ENCODE measurements around the gene C1orf53. TPM values are rescaled to one million over a fixed set of nuclear protein-coding genes. Genes with fewer than 3 reads are reported as not detected.
"Not testable (repeated sequence)": the region's sequence is repeated elsewhere in the genome, so short reads cannot be mapped to it uniquely, and the experiment has no call there.

C1orf53 gene
- total and polyA plus RNA-seq, 2 of the 4 experiments (the other 2 are of a cell fraction) = 4.8 to 7.0 TPM

GRCh38 chr1:197876894-197877293 is 25.5 kb upstream of the C1orf53 start:
- Histone ChIP-seq H2BK15ac (ENCODE audit: low read depth, low read length) (no peak overlapping the region), H4K8ac (ENCODE audit: low read depth in 2 of 2, low read length in 2 of 2) (no peak overlapping the region), H3K9me1 (ENCODE audit: insufficient read depth, low read length) (no peaks in the 10 kb centered on the region), H3K4ac (ENCODE audit: low read depth, low read length) (no peak overlapping the region), H3K9ac (ENCODE audit: low read depth, low read length) (no peak overlapping the region), H3K27me3 (ENCODE audit: control insufficient read depth, insufficient read depth, low read length) (no peaks in the 10 kb centered on the region), H3K79me1 (ENCODE audit: low read depth in 1 of 2, low read length in 2 of 2) (no peaks in the 10 kb centered on the region), H3K56ac (ENCODE audit: extremely low read depth, insufficient read depth, low read length) (no peak overlapping the region), H4K5ac (ENCODE audit: low read depth, low read length) (no peak overlapping the region), H2BK5ac (ENCODE audit: low read depth, low read length, poor library complexity, severe bottlenecking) (no peak overlapping the region), H2BK120ac (ENCODE audit: low read depth, low read length) (no peak overlapping the region), H3K18ac (ENCODE audit: low read depth, low read length) (no peak overlapping the region), H3K27ac (ENCODE audit: insufficient read depth, low read length) (no peak overlapping the region), H4K20me1 (ENCODE audit: insufficient read depth, low read length) (no peaks in the 10 kb centered on the region), H3K4me3 (ENCODE audit: insufficient read depth, low read depth, low read length) (no peak overlapping the region), H3K4me1 (ENCODE audit: control insufficient read depth, insufficient read depth, low read length) (no peaks in the 10 kb centered on the region), H3K23ac (ENCODE audit: low read depth, low read length) (no peak overlapping the region), H3K4me2 (ENCODE audit: low read depth, low read length) (no peak overlapping the region), H2AFZ (replicated peaks; ENCODE audit: low read length, poor library complexity) (no peak overlapping the region), H2AK9ac (replicated peaks; ENCODE audit: low read depth, low read length, poor library complexity) (no peak overlapping the region), H2AK5ac (ENCODE audit: low read depth, low read length) (no peak overlapping the region), H2BK20ac (ENCODE audit: low read depth, low read length) (no peak overlapping the region), H4K91ac (ENCODE audit: insufficient read depth, low read depth, low read length) (no peak overlapping the region), H3K36me3 (ENCODE audit: control insufficient read depth, insufficient read depth, low read length) (no peaks in the 10 kb centered on the region), H3K14ac (replicated peaks; ENCODE audit: low read depth, low read length) (no peak overlapping the region), H3K9me3 (ENCODE audit: control insufficient read depth, insufficient read depth, low read length) (no peaks in the 10 kb centered on the region)
- ChIA-PET POLR2A (ENCODE audit: unreplicated experiment) (no interaction called here), CTCF (no interaction called here)
- DNase-seq (no peak), ATAC-seq (ENCODE audit: low read depth) (no peak)
- TF ChIP-seq CEBPB (IDR thresholded peaks at IDR 0.05; ENCODE audit: low read depth, low read length) (no peak), RAD21 (IDR thresholded peaks at IDR 0.05; ENCODE audit: low read length) (no peak)
- intact Hi-C loops (cut with micrococcal nuclease) (no loop called here), dilution Hi-C loops (cut with HindIII; ENCODE audit: low sequenced_read_pairs, unreplicated experiment) (no loop called here), in situ Hi-C loops (cut with MboI; ENCODE audit: low sequenced_read_pairs) (no loop called here)
- no TSS peak for BruUV-seq (replicated peaks)

- DNase-seq; H3K27ac ChIP-seq (ENCODE audit: insufficient read depth, low read length): not testable (repeated sequence)
These were observed 22.0 kb upstream of the C1orf53 start for GRCh38 chr1:197880385-197880784.

More at GRCh38 chr1:197880385-197880784, 22.0 kb upstream of the C1orf53 start:
- H3K9me3 ChIP-seq (ENCODE audit: control insufficient read depth, insufficient read depth, low read length); dilution Hi-C loops (cut with HindIII; ENCODE audit: low sequenced_read_pairs, unreplicated experiment); H3K56ac ChIP-seq (ENCODE audit: extremely low read depth, insufficient read depth, low read length); in situ Hi-C loops (cut with MboI; ENCODE audit: low sequenced_read_pairs); POLR2A ChIA-PET (ENCODE audit: unreplicated experiment); H3K36me3 ChIP-seq (ENCODE audit: control insufficient read depth, insufficient read depth, low read length); H3K4me2 ChIP-seq (ENCODE audit: low read depth, low read length); H2BK5ac ChIP-seq (ENCODE audit: low read depth, low read length, poor library complexity, severe bottlenecking); H2AK9ac ChIP-seq (replicated peaks; ENCODE audit: low read depth, low read length, poor library complexity); H4K20me1 ChIP-seq (ENCODE audit: insufficient read depth, low read length); H2AFZ ChIP-seq (replicated peaks; ENCODE audit: low read length, poor library complexity); H4K8ac ChIP-seq (ENCODE audit: low read depth in 2 of 2, low read length in 2 of 2); H3K79me1 ChIP-seq (ENCODE audit: low read depth in 1 of 2, low read length in 2 of 2); H3K18ac ChIP-seq (ENCODE audit: low read depth, low read length); H3K4me1 ChIP-seq (ENCODE audit: control insufficient read depth, insufficient read depth, low read length); H2BK15ac ChIP-seq (ENCODE audit: low read depth, low read length); H2BK20ac ChIP-seq (ENCODE audit: low read depth, low read length); H2BK120ac ChIP-seq (ENCODE audit: low read depth, low read length); H3K9ac ChIP-seq (ENCODE audit: low read depth, low read length); H3K14ac ChIP-seq (replicated peaks; ENCODE audit: low read depth, low read length); H3K27me3 ChIP-seq (ENCODE audit: control insufficient read depth, insufficient read depth, low read length); H4K5ac ChIP-seq (ENCODE audit: low read depth, low read length); BruUV-seq (replicated peaks); H2AK5ac ChIP-seq (ENCODE audit: low read depth, low read length); H3K9me1 ChIP-seq (ENCODE audit: insufficient read depth, low read length); H3K4ac ChIP-seq (ENCODE audit: low read depth, low read length); H3K23ac ChIP-seq (ENCODE audit: low read depth, low read length); ATAC-seq (ENCODE audit: low read depth); H3K4me3 ChIP-seq (ENCODE audit: insufficient read depth, low read depth, low read length); intact Hi-C loops (cut with micrococcal nuclease); H4K91ac ChIP-seq (ENCODE audit: insufficient read depth, low read depth, low read length): not testable (repeated sequence)
- WGBS, 2 experiments (ENCODE audit: extremely low coverage in 2 of 2, insufficient read length in 1 of 2) = no CpG with 5 or more reads among the region's 4 CpGs
- CTCF ChIA-PET = interaction anchor here (0.6 kb wide), 1 partner anchor 19 kb away, joined by 3 read pairs; no protein-coding TSS in a partner anchor
